ENCODE measurements around the gene TFAP2B. TPM values are rescaled to one million over a fixed set of nuclear protein-coding genes. Genes with fewer than 3 reads are reported as not detected.
A peak's percentile ranks its signal among the peaks of the same experiment; 100 is the strongest.

TFAP2B gene
- total RNA-seq, 1 experiment from 2014 or later = not detected

DNA sequence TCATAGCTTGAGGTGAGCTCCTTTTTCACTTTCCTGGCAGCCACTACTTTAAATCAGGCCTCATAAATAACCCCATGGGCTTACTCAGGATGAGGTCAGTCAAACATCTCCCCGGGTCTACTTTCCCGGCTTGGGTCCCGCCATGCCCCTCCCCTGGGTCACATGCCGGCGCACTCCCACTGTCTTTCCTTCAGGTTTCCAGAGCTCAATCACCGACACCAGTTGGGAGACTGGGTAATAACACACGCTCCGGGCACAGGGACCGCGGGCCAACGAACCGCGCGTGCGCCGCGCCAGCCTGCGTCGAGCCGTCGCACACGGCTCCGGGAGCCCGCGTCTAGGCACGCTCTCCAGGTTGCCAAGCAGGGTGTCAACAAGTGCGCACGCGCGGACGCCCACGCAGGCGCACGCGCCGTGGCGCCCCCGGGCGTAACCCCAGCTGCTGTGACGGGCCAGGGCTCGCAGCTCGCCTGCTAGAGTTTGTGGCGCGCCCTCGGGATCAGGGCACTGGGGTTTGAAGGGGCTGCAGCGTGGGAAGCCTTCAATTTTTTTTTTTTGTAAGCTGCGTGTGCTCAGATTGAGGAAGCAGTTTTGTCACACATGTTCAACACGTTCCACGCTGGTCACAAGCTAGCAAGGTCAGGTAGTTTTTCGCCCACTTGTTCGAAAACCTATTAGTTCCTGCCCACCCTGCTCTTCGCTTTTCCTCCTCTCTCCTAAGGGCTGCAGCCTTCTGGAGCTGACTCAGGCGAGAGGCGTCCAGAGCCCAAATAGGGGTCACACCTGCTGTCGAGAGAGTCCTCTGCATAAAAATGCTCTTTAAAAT, 31.8 kb downstream of the TFAP2B start:
- Histone ChIP-seq H3K14ac (ENCODE audit: insufficient read depth, low read length) (no peak overlapping the region), H2BK20ac (ENCODE audit: low read depth, low read length, poor library complexity, severe bottlenecking) (no peak overlapping the region), H2AFZ (ENCODE audit: low read length) (no peak overlapping the region), H3K4me1 (ENCODE audit: insufficient read depth, low read length) (no peaks in the 10 kb centered on the region; the same call in 1 of the 2 replicates), H3K4me2 (ENCODE audit: insufficient read depth, insufficient read length, low read length) (peak overlapping the region; percentile 93), H4K5ac (ENCODE audit: insufficient read length, low read depth, low read length) (no peak overlapping the region), H3K4ac (ENCODE audit: low read depth, low read length) (no peak overlapping the region), H4K91ac (ENCODE audit: insufficient read length, low read depth, low read length) (no peak overlapping the region), H2BK5ac (ENCODE audit: insufficient read length, low read length) (no peak overlapping the region), H3K9me3 (ENCODE audit: control insufficient read depth, low read depth, low read length) (no peaks in the 10 kb centered on the region), H2BK15ac (ENCODE audit: low read depth, low read length) (no peak overlapping the region), H2BK120ac (ENCODE audit: low read depth, low read length, poor library complexity, severe bottlenecking) (no peak overlapping the region), H3K23me2 (ENCODE audit: insufficient read length, low read depth, low read length, poor library complexity, severe bottlenecking) (peaks cover 12% of the 10 kb centered on the region), H3K18ac (ENCODE audit: insufficient read length, low read depth, low read length) (no peak overlapping the region), H3K23ac (ENCODE audit: insufficient read length, low read depth, low read length) (no peak overlapping the region), H4K20me1 (ENCODE audit: control insufficient read depth, insufficient read depth, insufficient read length) (no peaks in the 10 kb centered on the region), H3K79me1 (ENCODE audit: insufficient read depth, low read depth, low read length, poor library complexity, severe bottlenecking) (no peaks in the 10 kb centered on the region), H2BK12ac (ENCODE audit: insufficient read length, low read depth, low read length) (no peak overlapping the region), H3K56ac (ENCODE audit: insufficient read length, low read depth, low read length) (no peak overlapping the region), H3K9ac (ENCODE audit: extremely low read depth, insufficient read length, low read length) (no peak overlapping the region), H2AK5ac (ENCODE audit: insufficient read length, low read length) (no peak overlapping the region), H3K27ac (ENCODE audit: insufficient read length, low read depth, low read length) (no peak overlapping the region), H3K27me3 (ENCODE audit: insufficient read depth, low read length) (peaks cover 85% of the 10 kb centered on the region), H3K79me2 (ENCODE audit: insufficient read depth, low read length) (no peaks in the 10 kb centered on the region), H3T11ph (ENCODE audit: low read length) (no peak overlapping the region), H4K8ac (replicated peaks; ENCODE audit: insufficient read length, low read depth, low read length) (no peak overlapping the region)
- TF ChIP-seq, protein P1, sequence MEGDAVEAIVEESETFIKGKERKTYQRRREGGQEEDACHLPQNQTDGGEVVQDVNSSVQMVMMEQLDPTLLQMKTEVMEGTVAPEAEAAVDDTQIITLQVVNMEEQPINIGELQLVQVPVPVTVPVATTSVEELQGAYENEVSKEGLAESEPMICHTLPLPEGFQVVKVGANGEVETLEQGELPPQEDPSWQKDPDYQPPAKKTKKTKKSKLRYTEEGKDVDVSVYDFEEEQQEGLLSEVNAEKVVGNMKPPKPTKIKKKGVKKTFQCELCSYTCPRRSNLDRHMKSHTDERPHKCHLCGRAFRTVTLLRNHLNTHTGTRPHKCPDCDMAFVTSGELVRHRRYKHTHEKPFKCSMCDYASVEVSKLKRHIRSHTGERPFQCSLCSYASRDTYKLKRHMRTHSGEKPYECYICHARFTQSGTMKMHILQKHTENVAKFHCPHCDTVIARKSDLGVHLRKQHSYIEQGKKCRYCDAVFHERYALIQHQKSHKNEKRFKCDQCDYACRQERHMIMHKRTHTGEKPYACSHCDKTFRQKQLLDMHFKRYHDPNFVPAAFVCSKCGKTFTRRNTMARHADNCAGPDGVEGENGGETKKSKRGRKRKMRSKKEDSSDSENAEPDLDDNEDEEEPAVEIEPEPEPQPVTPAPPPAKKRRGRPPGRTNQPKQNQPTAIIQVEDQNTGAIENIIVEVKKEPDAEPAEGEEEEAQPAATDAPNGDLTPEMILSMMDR (conservative IDR thresholded peaks at IDR 0.05) = no peak
- Mint-ChIP-seq H3K27ac (no peak overlapping the region), H3K36me3 (ENCODE audit: insufficient read depth in 1 of 3, low read depth in 3 of 3) (no peaks in the 10 kb centered on the region), H3K4me1 (peaks cover 39 to 60% of the 10 kb centered on the region in 2 experiments), H3K27me3 (ENCODE audit: low read depth) (peaks cover 100% of the 10 kb centered on the region), H3K4me3 (peak overlapping the region; percentile 52 to 81), H3K9me3 (peaks cover 0 to 6% of the 10 kb centered on the region in 2 experiments; a peak in 1 of 5 replicates)
- no CpG with 5 or more reads among the region's 55 CpGs for WGBS (ENCODE audit: extremely low coverage, insufficient read length, low lambda C conversion rate)
- DNase-seq = peak; percentile 69

Data from H9 (cell line).